GM04503 (cell line): ENCODE measurements around the gene SORBS1.

Experiments used
- DNase-seq: peaks from one replicate; pipeline ENCODE4 v3.0.0-alpha.2; 2012; ENCODE audit warnings: low read depth

The SORBS1 gene

DNA sequence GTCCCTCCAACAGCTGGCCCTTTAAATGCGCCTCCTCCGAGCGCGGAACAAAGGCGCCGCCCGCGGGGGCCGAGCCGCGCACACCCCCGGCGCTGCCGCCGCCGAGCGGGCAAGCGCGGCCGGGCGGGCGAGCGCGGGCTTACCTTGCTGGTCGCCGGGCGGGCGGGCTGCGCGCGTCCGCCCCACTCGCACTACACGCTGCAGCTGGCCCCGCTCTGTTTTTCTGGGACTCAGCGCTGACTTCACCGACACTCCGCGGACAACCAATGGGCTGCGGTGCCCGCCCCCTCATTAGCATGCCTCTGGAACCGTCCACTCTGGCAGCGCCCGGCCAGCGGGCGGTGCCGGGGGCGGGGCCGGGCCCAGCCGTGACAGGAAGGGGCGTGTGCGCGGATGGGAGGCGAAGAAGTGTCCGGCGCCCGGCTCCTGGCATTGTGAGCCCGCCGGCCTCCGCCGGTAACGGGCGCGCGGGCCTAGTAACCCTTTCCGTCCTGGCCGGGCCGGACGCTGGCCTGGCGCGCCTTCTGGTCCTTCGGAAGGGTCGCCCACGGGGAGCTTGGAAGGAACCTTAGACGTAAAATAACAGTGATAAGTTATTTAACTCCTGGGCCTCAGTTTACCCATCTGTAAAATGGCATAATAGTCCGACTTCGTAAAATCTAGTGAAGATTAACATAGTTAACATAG lies at the start of gene SORBS1:
TSS of gene SORBS1 (minus strand) at position 195 of the 687 bp plus-strand sequence. CDS start 120,236 bp downstream, outside the sequence.
- DNase-seq, result peak; percentile 61

DNA sequence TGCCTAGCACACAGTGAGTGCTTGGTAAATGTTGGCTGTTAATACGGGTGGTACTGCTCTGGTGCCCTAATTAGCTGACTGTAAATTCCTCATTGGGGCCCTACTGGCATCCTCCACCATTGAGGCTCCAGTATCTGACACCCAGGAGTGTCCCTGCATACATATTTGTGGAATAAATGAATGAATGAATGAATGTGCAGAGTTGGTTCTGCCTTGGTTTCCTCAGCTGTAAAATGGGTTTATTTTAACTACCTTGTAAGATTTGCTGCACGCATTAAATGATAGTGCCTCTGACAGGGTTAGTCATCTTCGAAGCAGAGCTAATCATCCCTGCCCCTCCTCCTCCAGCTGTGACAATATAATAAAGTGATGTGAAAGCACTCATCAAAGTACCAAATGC lies 49.6 kb upstream of the SORBS1 start:
- no peak for DNase-seq

DNA sequence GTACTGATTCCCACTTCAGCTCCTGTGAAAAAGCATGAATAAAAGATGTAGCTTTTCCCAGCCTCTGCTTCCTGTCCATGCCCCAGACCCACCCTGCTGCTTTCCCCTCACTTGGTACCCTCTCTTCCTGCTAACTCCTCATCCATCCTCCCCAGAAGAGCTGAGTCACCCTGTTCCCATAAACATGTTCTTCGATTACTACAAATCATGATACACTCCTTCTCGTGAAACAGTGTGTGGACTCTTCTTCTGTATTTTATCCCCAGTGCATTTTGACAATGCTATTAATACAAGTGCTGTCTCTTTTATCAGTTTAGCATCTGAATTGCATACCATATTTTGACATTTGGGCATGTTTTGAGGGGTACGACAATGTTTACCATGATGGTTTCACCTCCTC lies 45.8 kb upstream of the SORBS1 start:
- no peak for DNase-seq

- no peak for DNase-seq
These were observed 44.0 kb upstream of the SORBS1 start for GRCh38 chr10:95605163-95605562.

DNA sequence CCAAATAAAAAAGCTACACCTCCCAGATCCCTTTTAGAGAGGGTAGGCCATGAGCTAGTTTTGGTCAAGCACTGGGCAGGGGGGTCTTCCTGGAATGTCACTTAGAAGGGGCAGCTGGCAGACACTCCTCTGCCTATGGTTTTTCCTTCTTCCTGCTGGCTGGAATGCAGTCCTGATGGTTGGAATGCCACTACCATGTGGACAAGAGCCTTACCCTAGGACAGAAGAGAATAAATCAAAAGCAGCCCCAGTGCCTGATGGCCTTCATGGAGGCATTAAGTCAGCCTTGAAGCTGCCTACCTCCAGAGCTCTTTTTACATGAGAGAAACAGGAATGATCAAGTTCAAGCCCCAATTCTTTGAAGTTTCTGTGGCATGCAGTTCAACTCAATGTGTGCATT lies 43.5 kb upstream of the SORBS1 start:
- DNase-seq, result no peak

- no peak for DNase-seq
These were observed 41.2 kb upstream of the SORBS1 start for GRCh38 chr10:95602382-95602781.

DNA sequence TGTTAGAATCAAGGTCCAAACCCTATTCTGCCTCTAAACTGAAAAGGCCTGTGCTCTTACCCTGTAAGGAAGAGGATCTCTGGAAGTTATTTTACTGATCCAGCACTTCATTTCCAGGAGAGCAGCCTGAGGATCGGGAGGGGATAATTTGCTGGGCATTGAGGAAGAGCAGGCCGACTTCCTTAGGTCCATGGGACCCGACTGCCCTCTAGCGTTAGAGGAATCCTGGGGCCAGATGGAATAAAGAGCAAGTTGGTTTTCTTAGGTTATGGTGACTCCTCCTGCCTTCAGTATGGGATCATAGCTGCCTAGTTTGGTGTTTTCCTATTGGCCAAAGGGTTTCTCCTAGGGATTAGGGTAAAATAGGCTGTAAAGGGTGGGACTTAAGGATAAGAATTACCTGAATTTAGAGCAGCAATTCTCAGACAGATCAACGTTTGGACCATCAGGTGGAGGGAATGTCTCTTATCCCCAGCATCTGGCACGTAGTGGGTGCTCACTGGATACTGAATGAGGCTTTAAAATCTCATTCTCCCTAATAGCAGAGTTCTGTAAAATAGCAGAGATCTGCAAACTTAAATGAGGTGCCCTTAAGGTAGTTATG lies 40.0 kb upstream of the SORBS1 start:
- peak; percentile 43 for DNase-seq

DNA sequence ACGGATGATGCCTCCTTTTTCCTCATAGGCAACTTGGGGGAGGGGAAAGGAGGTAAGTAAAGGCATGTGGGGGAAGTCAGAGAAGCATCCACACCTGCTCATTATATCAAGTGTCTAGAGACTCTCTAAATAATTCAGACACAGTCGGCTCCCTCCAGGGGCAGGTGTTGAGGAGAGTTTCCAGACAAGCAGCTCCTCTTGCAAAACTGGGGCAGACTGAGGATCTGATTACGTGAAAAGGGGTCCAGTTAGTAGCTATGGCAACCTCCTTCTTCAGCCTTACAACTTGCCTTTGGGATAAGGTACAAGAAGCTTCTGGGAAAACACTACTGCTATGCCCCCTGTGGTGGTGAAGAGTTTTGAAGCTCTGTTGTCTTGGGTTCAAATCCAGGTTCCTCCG lies 39.0 kb upstream of the SORBS1 start:
- no peak for DNase-seq

DNA sequence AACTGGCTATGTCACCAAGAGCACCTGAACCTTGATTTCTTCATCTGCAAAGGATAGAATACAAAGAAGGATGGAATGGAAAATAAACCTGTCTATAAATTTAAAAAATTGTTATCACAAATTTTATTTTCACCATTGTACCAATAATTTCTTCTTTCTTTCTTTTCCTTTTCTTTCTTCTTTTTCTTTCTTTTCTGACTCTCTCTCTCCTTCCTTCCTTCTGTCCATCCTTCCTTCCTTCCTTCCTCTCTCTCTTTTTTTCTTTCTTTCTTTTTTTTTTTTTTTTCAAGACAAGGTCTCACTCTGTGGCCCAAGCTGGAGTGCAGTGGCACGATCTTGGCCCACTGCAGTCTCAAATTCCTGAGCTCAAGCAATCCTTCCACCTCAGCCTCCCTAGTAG lies 36.6 kb upstream of the SORBS1 start:
- DNase-seq, result no peak

DNA sequence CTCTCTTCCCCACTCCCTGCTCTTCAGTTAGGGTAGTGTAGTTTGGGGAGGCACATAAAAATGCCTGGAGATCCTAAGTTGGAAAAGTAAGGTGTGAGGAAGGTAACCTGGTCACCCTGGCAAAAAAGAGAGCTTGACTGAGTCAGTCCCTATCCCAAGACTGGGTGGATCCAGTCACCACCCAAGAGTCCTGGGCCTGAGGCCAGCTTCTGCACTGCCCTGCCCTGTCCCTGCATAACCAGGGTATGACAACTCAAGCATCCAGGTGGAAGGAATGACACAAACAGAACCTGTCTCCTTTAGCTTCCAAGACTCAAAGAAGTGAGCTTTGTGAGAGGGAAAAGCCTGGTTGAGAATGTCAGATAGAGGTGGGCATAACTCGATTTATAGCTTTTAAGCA lies 26.9 kb upstream of the SORBS1 start:
- no peak for DNase-seq

GRCh38 chr10:95579835-95580535 lies 18.8 kb upstream of the SORBS1 start:
- DNase-seq, result no peak

- no peak for DNase-seq
These were observed 18.1 kb upstream of the SORBS1 start for GRCh38 chr10:95579292-95579691.

GRCh38 chr10:95578619-95579018 lies 17.4 kb upstream of the SORBS1 start:
- no peak for DNase-seq

- no peak for DNase-seq
These were observed 13.6 kb upstream of the SORBS1 start for GRCh38 chr10:95574649-95575365.

GRCh38 chr10:95573964-95574604 lies 12.9 kb upstream of the SORBS1 start:
- DNase-seq, result no peak

DNA sequence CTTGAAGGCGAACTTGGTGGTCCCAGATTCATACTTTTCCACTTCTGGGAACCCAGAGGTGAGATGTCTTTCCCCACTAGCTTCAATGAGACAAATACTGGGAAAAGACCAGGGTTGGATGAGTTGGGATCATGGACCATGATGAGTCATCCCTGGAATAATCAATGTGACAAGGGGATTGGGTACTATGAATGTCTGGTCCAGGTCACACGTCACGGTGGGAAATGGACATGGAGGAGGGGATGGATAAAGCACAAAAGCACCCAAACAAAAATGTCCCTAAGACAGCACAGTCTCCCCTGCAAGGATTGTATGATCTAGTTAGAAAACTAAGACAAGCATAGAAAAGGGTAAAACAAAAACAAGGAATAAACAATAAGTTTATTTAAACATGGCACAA lies 12.4 kb upstream of the SORBS1 start:
- DNase-seq, result no peak

- no peak for DNase-seq
These were observed 11.1 kb upstream of the SORBS1 start for GRCh38 chr10:95572131-95572820.

DNA sequence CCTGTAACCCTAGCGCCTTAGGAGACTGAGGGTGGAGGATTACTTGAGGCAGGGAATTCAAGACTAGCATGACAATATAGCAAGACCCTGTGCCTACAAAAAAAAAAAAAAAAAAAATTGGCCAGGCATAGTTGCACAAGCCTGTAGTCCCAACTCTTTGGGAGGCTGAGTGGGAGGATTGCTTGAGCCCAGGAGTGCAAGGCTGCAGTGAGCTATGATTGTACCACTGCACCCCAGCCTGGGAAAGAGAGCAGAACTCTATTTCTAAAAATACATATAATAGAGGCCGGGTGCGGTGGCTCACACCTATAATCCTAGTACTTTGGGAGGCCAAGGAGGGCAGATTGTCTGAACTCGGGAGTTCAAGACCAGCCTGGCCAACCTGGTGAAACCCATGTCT lies 10.2 kb upstream of the SORBS1 start:
- DNase-seq, result no peak

DNA sequence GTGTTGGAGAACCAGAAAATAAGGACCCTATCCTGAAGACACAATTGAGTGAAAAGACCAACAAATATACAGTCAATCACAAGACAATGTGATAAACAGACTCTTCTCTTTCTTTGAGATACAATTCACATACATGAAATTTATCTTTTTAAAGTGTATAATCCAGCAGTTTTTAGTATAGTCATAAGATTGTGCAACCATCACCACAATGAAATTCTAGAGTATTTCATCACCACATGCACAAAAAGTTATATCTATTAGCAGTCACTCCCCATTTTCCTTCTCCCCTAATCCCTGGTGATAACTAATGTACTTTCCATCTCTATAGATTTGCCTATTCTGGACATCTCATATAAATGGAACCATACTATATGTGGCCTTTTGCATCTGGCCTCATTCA lies 8.2 kb upstream of the SORBS1 start:
- DNase-seq, result no peak

DNA sequence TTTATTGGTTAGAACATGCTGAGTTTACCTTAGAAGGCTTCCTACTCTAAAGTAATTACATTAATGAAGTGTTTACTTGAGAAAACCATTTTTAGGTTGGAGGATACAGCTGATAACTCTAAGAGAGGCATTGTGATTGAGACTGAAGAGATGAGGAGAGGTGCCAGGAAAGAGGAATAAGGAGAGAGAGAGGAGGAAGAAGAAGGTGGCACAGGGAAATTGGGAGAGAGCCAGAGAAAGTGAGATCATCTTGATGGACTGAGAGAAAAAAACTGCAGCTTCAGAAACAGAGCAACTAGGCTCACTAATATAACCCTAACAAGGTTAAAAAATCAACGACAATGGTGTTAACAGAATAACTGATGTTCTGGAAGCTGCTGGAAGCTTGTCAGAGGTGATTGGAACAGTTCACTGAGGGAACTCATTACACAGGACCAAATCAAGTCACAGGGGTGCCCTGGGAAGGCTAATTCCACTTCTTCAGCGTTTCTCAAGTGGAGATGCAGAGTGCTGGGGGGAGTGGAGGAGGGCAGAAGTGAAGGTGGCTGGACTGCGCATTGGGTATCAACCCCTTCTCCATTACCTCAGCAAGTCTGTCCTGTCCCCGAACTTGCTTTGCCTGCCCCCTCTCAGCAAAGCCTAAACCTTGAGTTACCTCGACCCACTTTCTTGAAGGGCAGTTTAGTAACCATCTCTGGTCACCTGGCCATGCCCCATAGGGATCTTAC lies 6.9 kb upstream of the SORBS1 start:
- no peak for DNase-seq

DNA sequence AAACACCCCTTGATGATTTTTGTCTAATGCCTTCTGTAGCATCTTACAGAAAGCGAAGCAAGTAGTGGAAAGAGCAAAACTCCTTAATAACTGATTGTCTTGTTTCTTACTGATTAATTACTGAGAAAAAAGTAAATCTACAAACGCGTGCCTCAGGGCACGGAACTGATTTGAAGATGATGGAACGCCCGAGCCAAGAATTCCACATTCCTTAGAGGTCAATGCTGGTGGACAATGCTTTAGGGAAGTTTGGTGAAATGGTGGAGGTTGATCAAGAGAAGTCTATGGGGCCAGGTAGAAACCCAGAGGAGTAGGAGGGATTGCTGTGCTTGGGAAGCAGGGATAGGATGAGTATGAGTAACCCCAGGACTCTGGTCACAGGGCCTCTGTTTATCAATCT lies 5.0 kb upstream of the SORBS1 start:
- no peak for DNase-seq
